NCI-H1417 treated with DMSO at 0.1 percent for 48 hours (cell line): Measurements from ENCODE around the gene RNGTT.

ENCODE experiments used
- DNase-seq: peaks from one replicate; lab custom pipeline; 2025; lab: John Stamatoyannopoulos, UW

Gene RNGTT

GRCh38 chr6:88653936-88654335 is 309.5 kb downstream of the RNGTT start:
- no peak for DNase-seq

DNA sequence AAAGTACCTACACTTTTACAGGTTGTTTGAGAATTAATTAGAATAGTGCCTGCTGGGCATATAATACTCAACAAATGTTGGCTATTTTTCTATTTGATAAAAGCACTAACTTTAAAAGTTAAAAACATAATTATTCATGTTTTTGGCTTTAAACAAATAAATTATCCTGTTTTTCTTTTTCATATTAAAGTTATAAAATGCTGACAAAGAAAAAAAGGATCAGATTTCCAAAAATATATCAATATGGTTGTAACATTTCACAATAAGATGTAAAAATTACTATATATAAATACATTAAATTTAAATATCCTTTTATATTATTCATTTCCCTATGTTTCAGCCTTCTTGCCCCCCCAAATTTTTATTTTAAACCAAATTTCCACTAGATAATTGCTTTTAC is 312.0 kb downstream of the RNGTT start:
- no peak for DNase-seq

GRCh38 chr6:88650979-88651378 is 312.4 kb downstream of the RNGTT start:
- no peak for DNase-seq

GRCh38 chr6:88650029-88650619 is 313.3 kb downstream of the RNGTT start:
- no peak for DNase-seq

- DNase-seq = no peak
These were observed 322.1 kb downstream of the RNGTT start for GRCh38 chr6:88641178-88641903.

DNA sequence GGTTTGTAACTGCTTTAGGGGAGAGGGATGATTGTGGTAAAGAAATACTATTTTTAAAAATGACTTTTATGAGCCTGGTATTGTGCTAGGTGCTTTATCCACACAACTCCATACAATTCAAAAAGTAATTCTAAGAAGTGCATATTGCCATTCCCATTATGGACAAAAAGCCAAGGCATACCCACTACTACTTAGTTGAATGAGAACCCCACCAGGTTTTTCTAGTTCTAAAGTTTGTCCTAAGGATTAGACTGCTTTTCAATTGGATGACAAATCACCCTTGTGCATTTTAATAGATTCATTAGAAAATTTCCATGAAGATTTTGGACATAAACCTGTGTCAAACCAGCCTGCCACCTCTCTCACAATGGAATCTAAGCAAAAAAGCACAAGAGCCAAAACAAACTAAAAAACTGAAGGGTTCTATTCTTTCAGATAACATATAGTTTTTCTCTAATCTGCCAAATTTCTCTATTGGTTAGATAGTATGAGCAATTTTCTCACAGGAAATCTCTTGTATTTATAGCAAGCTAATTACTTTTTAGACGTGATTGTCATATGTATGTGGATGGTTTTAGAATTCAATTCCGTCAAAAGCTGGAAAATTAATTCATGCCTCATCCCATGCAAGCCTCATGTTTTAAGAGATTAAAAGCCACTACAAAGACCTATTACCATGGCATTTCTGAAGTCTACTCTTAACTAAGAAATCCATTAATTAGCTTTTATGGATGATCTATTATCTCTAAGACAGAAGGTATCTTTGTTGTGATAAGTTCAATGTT is 325.5 kb downstream of the RNGTT start:
- no peak for DNase-seq

- no peak for DNase-seq
These were observed 326.5 kb downstream of the RNGTT start for GRCh38 chr6:88636871-88637270.

DNA sequence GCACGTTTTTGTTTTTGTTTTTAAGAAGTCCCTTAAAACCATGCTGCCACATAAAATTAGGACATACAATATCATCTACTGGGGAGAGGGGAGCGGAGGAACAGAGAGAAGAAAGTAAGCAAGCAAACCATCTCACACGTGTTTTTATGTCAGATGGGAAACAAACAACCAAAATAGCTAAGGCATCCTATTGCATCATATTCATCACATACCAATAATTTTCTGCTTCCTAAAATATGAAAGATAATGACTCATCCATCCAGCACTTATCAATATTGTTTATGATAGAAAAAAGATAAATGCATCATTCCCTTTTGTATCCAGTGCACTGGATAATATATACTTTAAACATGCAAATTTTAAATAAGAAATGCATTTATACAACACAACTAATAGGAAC is 329.6 kb downstream of the RNGTT start:
- no peak for DNase-seq

DNA sequence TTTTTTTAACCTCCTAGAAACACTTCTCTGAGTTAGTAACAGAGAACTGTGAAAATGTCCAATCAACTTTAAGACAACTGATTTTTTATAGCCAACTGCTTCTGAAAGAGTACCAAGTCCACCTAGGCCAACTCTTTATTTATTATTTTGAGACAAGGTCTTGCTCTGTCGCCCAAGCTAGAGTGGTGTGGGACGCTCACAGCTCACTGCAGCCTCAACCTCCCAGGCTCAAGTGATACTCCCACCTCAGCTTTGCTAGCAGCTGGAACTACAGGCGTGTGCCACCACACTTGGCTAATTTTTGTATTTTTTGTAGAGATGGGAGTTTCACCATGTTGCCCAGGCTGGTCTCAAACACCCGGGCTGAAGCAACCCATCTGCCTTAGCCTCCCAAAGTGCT is 331.6 kb downstream of the RNGTT start:
- DNase-seq = no peak

DNA sequence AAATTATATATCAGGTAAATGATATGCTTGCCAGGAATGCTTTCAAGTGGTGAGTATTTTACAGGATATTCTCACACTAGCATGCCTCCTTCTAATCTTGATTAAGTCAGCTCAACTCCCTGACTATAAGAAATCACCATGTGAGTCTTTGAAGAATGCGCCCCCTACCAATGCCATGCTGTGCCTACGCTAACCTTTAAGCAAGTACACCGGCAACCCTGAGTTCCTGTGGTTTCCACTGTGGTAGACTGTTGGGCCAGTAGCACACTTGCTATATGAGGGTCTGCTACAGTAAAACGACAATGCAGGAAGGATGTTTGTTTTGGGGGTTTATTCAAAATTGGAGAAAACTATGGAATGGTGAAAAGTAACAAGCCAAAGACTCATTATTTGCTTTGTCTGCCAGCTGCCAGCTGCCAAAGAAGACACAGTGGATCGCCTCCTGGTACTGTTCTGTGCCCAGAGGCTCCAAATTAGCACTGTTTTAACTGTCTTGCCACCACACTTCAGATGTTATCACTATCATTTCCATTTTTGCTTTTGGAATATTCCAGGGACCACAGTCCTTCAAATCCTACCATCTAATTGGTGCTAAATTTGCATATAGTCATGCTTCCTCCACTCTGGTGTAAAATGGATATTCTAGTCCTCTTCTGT is 333.5 kb downstream of the RNGTT start:
- DNase-seq = no peak

DNA sequence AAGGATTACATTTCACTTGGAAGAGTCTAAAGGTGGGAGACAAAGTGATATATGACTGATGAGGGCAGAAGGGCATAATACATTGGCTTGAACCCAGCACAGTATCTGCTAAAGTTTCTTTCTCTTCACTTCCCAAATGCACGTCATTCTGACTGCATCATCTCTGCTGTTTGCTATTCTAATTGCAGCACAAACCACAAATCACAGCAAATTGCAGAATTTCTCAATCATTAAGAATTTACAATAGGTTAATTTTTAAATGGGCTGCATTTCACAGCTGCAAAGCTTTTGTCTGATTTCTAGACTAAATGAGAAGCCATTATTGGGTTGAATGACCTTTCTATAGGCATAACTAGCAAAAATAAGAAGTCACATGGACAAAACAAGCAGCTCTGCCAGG is 337.0 kb downstream of the RNGTT start:
- DNase-seq = no peak

DNA sequence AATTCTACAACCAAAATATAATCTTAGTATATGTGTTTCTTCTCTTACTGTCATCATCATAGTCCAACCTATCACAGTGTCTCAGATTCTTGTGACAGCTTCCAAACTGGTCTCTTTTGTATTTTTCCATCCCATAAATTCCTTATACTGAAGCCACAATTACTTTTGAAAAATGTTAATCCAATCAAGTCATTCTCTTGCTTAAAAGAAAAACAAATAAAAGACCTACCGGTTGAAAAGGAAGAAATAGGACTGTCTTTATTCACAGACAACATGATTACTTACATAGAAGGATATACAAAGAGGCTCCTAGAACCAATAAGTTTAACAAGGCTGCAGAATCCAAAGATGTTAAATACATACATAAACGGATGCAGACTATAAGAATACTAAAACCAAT is 339.9 kb downstream of the RNGTT start:
- no peak for DNase-seq

DNA sequence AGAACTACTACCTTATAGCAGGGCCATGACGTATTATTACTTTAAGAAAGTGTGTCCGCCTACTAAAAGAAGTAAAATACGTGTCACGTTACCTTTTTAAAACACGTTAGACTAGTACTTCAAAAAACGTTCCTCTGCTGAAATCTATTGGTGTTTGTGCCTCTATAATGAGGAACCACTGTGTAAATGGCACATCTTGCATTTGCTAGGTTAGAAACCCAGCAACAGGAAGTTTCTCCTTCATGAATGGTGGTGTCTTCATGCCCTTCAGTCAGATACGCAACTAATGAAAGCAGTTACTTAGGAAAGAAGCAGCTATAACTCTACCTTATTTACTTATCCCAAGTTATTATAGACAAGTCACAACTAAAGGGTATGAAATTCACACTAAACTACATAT is 343.5 kb downstream of the RNGTT start:
- no peak for DNase-seq

DNA sequence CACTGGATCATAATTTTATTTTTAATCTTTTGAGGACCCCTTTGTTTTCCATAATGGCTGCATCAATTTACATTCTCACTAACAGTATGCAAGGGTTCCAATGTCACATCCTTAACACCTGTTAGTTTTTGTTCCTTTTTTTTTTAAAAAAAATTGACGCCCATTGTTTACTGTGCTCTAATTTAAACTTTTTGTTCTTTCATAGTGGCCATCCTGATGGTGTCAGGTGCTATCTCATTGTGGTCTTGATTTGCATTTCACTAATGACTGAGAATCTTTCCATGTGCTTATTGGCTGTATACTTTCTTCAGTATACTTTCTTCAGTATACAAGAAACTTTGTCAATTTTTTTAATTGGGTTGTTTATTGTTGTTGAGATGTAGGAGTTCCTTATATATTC is 347.0 kb downstream of the RNGTT start:
- no peak for DNase-seq

- DNase-seq = no peak
These were observed 349.0 kb downstream of the RNGTT start for GRCh38 chr6:88614316-88614877.

GRCh38 chr6:88612631-88613030 is 350.8 kb downstream of the RNGTT start:
- DNase-seq = no peak

- DNase-seq = no peak
These were observed 351.7 kb downstream of the RNGTT start for GRCh38 chr6:88611721-88612120.

- DNase-seq = no peak
These were observed 353.4 kb downstream of the RNGTT start for GRCh38 chr6:88609983-88610382.

DNA sequence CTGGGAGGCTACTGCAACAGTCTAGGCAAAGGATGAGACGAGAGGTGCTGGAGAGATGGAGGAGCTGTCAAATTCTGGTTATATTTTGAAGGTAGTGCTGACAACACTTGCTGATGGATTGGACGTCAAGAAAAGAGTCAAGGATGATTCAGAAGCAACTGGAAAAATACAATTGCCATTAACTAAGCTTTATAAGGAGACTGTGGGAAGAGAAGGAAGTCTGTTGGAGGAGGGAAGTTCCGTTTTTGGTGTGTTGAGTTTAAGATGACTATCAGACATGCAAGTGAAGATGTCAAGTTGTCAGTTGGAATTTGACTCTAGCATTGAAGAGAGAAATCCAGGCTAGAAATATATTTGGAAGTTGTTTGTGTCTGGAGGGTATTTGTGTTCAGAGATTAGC is 358.1 kb downstream of the RNGTT start:
- DNase-seq = no peak

DNA sequence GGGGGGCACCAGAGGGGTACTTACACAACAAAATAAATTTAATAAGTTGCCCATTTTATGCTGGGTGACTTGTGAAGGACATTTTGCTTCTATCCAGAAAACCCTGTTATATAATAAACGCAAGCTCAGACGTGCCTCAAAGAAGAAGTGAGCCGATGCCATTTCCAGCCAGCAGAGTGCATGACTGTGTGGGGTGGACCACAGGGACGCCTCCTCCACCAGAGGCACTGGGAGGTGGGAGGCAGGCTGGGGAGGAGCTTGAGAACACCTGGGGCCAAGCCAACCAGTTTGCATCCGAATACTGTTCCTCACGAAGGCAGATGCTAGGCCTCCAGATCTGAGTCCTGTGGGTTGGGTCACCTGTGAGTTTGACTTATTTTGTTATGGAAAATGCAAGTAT is 363.8 kb downstream of the RNGTT start:
- no peak for DNase-seq

DNA sequence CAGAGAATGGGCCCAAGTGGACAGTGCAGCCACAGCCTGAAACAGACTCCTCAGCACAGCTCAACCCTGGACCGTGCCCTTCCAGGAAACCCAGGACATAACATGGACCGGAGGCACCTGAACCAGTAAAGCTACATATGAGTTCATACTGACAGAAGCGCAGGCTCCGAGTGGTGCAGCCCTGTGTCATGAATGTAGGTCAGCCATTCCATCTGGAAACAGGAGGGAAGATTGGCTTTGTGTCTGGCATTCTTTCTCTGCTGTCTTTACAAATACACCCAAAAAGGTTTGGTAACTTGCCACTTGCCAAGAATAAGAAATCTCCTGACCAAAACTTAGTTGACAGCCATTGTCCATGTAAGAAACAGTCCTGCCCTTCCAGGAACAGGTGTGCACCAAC is 366.6 kb downstream of the RNGTT start:
- no peak for DNase-seq

- DNase-seq = no peak
These were observed 374.5 kb downstream of the RNGTT start for GRCh38 chr6:88588938-88589337.

- DNase-seq = no peak
These were observed 376.3 kb downstream of the RNGTT start for GRCh38 chr6:88587150-88587520.
